Activated naive CD4-positive, alpha-beta T cell treated with Interleukin-2 at 50 U/mL for 16 hours (primary cell): ENCODE data around the gene POLQ.
"Not testable (repeated sequence)": the region's sequence is repeated elsewhere in the genome, so short reads cannot be mapped to it uniquely, and the experiment has no call there.

ENCODE experiments used
- DNase-seq: peaks from one replicate; pipeline ENCODE4 v3.0.0-alpha.2; 2020

POLQ gene

DNA sequence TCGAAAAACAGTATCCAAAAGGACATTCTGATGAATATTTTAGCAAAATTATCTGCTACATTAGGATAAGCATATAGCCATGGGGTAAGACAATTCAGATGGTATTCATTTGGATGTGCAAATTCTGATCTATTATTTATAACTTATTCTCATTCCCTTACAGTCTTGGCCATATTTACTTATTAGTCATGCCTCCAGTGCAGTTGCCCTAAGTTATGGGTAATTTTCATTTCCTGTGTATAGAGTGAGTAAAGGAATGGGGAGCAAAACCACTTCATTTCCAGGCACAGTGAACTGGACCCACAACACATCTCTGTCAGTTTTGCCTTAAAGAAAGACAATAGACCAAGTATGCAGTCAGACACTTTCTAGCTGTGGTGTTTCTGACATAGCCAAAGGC is 134.3 kb downstream of the POLQ start:
- DNase-seq, result no peak

DNA sequence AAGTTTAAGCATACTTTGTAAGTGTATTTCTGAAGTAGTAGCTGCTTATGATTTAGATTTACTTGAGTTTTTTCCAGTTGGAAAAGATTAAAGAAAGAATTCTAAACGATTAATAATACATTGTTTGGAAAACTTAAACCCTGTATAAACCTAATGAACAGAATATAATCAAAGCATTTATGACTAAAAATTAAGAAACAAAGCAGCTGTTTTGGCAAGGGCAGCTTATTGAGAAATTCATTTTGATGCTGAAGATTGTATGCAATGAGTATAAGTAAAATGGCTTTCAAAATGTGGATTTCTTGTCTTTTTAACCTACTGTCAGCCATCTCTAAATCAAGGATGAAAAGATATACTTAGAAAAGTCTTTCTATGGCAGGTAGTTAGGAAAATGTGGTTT is 140.2 kb downstream of the POLQ start:
- no peak for DNase-seq

DNA sequence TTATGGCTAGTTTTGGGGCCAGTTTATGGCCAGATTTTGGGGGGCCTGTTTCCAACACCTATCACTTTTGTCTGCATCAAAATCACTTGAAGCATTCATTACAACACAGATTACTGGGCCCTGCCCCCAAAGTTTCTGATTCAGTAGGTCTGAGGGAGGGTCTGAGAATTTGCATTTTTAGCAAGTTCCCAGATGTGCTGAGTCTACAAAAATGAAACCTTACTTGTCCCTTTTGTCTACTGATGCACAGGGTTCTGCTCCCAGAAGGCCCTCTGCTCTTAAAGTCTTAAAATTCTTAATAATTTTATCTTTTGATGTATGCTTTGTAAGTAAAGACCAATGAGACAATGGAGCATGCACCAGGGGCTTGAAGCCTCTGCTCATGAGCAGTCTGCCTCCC is 146.0 kb downstream of the POLQ start:
- no peak for DNase-seq

DNA sequence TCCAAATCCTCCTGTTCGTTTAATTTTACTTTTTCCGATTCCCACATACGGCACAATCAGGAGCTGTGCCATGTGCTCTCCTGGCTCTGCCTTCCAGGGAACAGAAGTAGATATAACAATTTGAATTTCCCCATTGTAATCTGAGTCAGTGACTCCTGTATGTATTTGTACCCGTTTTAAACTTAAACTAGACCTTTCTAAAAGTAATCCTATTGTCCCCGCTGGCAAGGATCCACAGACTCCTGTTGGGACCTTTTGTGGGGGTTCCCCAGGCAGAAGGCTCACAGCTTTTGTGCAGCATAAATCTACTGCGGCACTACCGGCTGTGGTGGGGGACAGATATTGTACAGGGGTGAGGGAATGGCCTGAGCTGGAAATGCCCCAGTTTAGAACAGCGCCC is 147.7 kb downstream of the POLQ start:
- DNase-seq, result not testable (repeated sequence)

DNA sequence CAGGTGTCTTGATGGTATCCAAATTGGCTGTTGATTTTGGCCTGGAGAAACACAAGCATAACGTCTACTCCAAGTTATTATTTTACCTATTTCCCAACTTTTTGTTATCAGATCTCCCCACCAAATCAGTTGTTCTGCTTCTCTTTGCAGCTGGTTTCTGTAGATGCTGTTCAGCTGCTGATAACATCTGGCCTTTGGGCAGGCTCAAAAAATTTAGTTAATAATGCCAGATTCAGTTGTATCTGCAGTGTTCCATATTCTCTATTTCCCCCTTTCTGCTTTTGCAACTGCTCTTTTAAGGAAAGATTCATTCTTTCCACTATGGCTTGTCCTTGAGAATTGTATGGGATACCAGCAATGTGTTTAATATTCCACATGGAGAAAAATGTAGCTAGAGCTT is 149.8 kb downstream of the POLQ start:
- DNase-seq, result not testable (repeated sequence)

DNA sequence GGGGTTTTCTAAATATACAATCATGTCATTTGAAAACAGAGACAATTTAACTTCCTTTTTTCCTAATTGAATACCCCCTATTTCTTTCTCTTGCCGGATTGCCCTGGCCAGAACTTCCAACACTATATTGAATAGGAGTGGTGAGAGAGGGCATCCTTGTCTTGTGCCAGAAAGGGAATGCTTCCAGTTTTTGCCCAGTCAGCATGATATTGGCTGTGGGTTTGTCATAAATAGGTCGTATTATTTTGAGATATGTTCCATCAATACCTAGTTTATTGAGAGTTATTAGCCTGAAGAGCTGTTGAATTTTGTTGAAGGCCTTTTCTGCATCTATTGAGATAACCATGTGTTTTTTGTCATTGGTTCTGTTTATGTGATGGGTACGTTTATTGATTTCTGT is 157.5 kb downstream of the POLQ start:
- DNase-seq, result not testable (repeated sequence)
